GM21526 (cell line): Measurements from ENCODE around the gene B4GALT2.

Experiments used
- ATAC-seq: cut with Tn5 transposase; IDR thresholded peaks from one replicate; pipeline ENCODE4 v1.9.1; 2021; ENCODE audit warnings: moderate library complexity; ENCODE audit not compliant: unreplicated experiment, low FRiP score

B4GALT2 gene

DNA sequence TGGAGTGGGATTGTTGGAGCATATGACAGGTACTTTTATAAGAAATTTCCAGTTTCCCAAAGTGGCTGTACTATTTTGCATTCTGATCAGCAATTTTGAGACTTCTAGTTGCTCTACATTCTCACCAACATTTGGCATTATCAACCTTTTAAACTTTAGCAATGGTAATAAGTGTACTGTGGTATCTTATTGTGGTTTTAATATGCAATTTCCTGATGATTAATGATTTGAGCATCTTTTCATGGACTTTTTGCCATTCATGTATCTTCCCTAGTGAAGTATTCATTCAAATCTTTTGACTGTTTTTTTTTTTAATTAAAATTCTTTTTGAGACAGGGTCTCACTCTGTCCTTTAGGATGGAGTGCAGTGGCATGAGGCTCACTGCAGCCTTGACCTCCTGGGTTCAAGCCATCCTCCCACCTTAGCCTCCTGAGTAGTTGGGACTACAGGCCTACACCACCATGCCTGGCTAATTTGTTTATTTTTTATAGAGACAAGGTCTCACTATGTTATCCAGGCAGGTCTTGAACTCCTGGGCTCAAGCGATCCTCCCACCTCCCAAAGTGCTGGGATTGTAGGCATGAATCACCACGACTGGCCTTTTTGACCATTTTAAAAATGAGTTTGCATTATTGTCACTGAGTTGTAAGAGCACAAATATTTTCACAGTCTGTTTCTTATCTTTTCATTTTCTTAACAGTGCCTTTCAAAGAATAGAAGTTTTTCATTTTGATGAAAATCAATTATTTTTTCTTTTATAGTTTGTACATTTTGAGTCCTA is 60.1 kb downstream of the B4GALT2 start:
- ATAC-seq = no peak

DNA sequence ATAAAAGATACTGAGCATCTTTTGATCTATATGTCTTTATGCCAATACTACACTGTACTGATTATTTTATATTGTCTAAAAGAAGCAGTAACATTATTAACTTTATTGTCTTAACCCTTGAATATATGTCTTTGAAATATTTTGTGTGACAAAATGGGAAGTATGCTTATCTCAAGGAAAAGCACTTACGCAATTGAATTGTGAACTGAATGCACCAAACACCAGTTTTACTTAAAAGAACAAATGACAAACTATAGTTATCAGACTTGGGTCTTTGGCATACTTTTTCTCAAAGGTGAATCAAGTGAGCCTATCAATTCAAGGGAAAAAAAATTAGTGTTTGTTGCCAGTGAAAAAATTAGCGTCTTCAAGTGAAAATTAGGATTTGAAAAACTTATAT is 61.4 kb downstream of the B4GALT2 start:
- no peak for ATAC-seq
